ENCODE results near the gene TTC38. TPM values are rescaled to one million over a fixed set of nuclear protein-coding genes. Genes with fewer than 3 reads are reported as not detected.
A peak's percentile ranks its signal among the peaks of the same experiment; 100 is the strongest.

TTC38 gene
- total RNA-seq, 1 donor from 2014 or later, result 27.6 TPM

GRCh38 chr22:46327691-46328465 lies 60.1 kb downstream of the TTC38 start:
- DNase-seq (ENCODE audit: low read depth, low spot score), result no peak

GRCh38 chr22:46328797-46329196 lies 61.0 kb downstream of the TTC38 start:
- DNase-seq (ENCODE audit: low read depth, low spot score), result no peak

GRCh38 chr22:46329616-46330015 lies 61.8 kb downstream of the TTC38 start:
- DNase-seq (ENCODE audit: low read depth, low spot score), result no peak

- DNase-seq (ENCODE audit: low read depth, low spot score), result no peak
These were observed 62.6 kb downstream of the TTC38 start for GRCh38 chr22:46330426-46330825.

- no peak for DNase-seq (ENCODE audit: low read depth, low spot score)
These were observed 63.7 kb downstream of the TTC38 start for GRCh38 chr22:46331496-46331895.

- DNase-seq (ENCODE audit: low read depth, low spot score), result peak; percentile 64
These were observed 67.7 kb downstream of the TTC38 start, which contains the start of gene TRMU for GRCh38 chr22:46335201-46336118. Gene TRMU, plus strand, starts transcription at chr22:46335714. Its CDS starts 51 bp downstream, at chr22:46335765.

GRCh38 chr22:46336119-46337078 lies 68.6 kb downstream of the TTC38 start:
- DNase-seq (ENCODE audit: low read depth, low spot score), result no peak

- no peak for DNase-seq (ENCODE audit: low read depth, low spot score)
These were observed 70.1 kb downstream of the TTC38 start for GRCh38 chr22:46337870-46338269.

- DNase-seq (ENCODE audit: low read depth, low spot score), result no peak
These were observed 70.8 kb downstream of the TTC38 start for GRCh38 chr22:46338636-46339035.

GRCh38 chr22:46339956-46340355 lies 72.1 kb downstream of the TTC38 start:
- DNase-seq (ENCODE audit: low read depth, low spot score), result no peak

GRCh38 chr22:46340676-46341075 lies 72.9 kb downstream of the TTC38 start:
- DNase-seq (ENCODE audit: low read depth, low spot score), result no peak

Other genes starting within 250 kb of the TTC38 start
- gene PPARA, start 117.5 kb upstream of the TTC38 start, total RNA-seq, result 7.1 and 7.5 TPM in 2 replicates
- 10.6 and 11.0 TPM in 2 replicates for gene CDPF1, start 17.7 kb upstream of the TTC38 start, total RNA-seq
- gene PKDREJ, start 4.7 kb upstream of the TTC38 start, total RNA-seq, result under 0.01 and 0.04 TPM in 2 replicates
- gene GTSE1, start 28.9 kb downstream of the TTC38 start, total RNA-seq, result 8.6 and 15.4 TPM in 2 replicates
- gene TRMU, start 67.7 kb downstream of the TTC38 start, total RNA-seq, result 28.4 and 37.5 TPM in 2 replicates

Measured in pulmonary artery endothelial cell (primary cell).